MCF 10A (cell line): ENCODE measurements around the gene VSTM2L. TPM values are rescaled to one million over a fixed set of nuclear protein-coding genes. Genes with fewer than 3 reads are reported as not detected.

Experiments
- BruUV-seq: library from RNA; stranded (reverse); fragments of 400-500 nt; replicated peaks from 2 replicates; lab custom pipeline; 2021; lab: Mats Ljungman, UMichigan
- CTCF ChIA-PET: fragments of 300-600 bp; sonication (Branson Sonifier 250); formaldehyde crosslinking; extraction: SDS; loops from one replicate; lab custom pipeline; 2021; ENCODE audit warnings: antibody characterized with exemption, inconsistent platforms; lab: Yijun Ruan, JAX
- POLR2A ChIA-PET: fragments of 300-600, 350-650 bp; sonication (Branson Sonifier 250); formaldehyde crosslinking; extraction: SDS; loops from one replicate; lab custom pipeline; 2020; ENCODE audit warnings: antibody characterized with exemption, inconsistent platforms; lab: Yijun Ruan, JAX
- DNase-seq: peaks from one replicate; pipeline ENCODE4 v3.0.0-alpha.2; 2018; ENCODE audit not compliant: unreplicated experiment
- H3K27ac Mint-ChIP-seq: one replicate; pipeline ENCODE4 v1.8.0; 2022; ENCODE audit warnings: mild to moderate bottlenecking, low read depth, mixed read lengths; ENCODE audit not compliant: unreplicated experiment
- H3K27me3 Mint-ChIP-seq: one replicate; pipeline ENCODE4 v1.8.0; 2022; ENCODE audit warnings: mixed read lengths; ENCODE audit not compliant: insufficient read depth, unreplicated experiment
- H3K36me3 Mint-ChIP-seq: one replicate; pipeline ENCODE4 v1.8.0; 2022; ENCODE audit warnings: mild to moderate bottlenecking, moderate library complexity, mixed read lengths; ENCODE audit not compliant: insufficient read depth, unreplicated experiment
- H3K4me1 Mint-ChIP-seq: one replicate; pipeline ENCODE4 v1.8.0; 2022; ENCODE audit warnings: mixed read lengths; ENCODE audit not compliant: insufficient read depth, unreplicated experiment
- H3K4me3 Mint-ChIP-seq: one replicate; pipeline ENCODE4 v1.8.0; 2022; ENCODE audit warnings: mild to moderate bottlenecking, moderate library complexity, mixed read lengths; ENCODE audit not compliant: unreplicated experiment
- H3K9me3 Mint-ChIP-seq: one replicate; pipeline ENCODE4 v1.8.0; 2022; ENCODE audit warnings: mixed read lengths; ENCODE audit not compliant: unreplicated experiment
- intact Hi-C: fragments of 100-400 bp; cut with micrococcal nuclease; formaldehyde crosslinking; loops from 2 replicates; pipeline ENCODE4 v1.14.1; 2022
- total RNA-seq: library from RNA; stranded (reverse); gene quantifications from 2 replicates; pipeline ENCODE4 v1.2.3, GENCODE V29; 2022
- TF ChIP-seq, protein P1 (sequence below): fragments of 200-600 bp; IDR thresholded peaks from one replicate; pipeline ENCODE4 v1.8.0; 2022; ENCODE audit warnings: antibody characterized with exemption, mild to moderate bottlenecking; ENCODE audit not compliant: unreplicated experiment

VSTM2L gene
- total RNA-seq, 1 experiment from 2014 or later, result 15.6 TPM

- POLR2A ChIA-PET, result interaction anchor here (0.6 to 1.5 kb wide), 3 partner anchors 13 to 1736 kb away, joined by 3 to 4 read pairs (median 4); partner anchors contain the start of gene AAR2
- BruUV-seq, result no TSS peak
- Mint-ChIP-seq H3K36me3 (no peaks in the 10 kb centered on the region), H3K27ac (no peak overlapping the region), H3K4me3 (no peak overlapping the region), H3K27me3 (no peaks in the 10 kb centered on the region), H3K4me1 (peaks cover 16% of the 10 kb centered on the region), H3K9me3 (no peaks in the 10 kb centered on the region)
- TF ChIP-seq, protein P1, sequence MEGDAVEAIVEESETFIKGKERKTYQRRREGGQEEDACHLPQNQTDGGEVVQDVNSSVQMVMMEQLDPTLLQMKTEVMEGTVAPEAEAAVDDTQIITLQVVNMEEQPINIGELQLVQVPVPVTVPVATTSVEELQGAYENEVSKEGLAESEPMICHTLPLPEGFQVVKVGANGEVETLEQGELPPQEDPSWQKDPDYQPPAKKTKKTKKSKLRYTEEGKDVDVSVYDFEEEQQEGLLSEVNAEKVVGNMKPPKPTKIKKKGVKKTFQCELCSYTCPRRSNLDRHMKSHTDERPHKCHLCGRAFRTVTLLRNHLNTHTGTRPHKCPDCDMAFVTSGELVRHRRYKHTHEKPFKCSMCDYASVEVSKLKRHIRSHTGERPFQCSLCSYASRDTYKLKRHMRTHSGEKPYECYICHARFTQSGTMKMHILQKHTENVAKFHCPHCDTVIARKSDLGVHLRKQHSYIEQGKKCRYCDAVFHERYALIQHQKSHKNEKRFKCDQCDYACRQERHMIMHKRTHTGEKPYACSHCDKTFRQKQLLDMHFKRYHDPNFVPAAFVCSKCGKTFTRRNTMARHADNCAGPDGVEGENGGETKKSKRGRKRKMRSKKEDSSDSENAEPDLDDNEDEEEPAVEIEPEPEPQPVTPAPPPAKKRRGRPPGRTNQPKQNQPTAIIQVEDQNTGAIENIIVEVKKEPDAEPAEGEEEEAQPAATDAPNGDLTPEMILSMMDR, result no peak
- CTCF ChIA-PET, result interaction anchor here (0.7 kb wide), 1 partner anchor 437 kb away, joined by 3 read pairs; no protein-coding TSS in a partner anchor
- intact Hi-C loops, result no loop called here
- DNase-seq, result no peak
Measured at GRCh38 chr20:37972256-37973058, 69.5 kb downstream of the VSTM2L start.

DNA sequence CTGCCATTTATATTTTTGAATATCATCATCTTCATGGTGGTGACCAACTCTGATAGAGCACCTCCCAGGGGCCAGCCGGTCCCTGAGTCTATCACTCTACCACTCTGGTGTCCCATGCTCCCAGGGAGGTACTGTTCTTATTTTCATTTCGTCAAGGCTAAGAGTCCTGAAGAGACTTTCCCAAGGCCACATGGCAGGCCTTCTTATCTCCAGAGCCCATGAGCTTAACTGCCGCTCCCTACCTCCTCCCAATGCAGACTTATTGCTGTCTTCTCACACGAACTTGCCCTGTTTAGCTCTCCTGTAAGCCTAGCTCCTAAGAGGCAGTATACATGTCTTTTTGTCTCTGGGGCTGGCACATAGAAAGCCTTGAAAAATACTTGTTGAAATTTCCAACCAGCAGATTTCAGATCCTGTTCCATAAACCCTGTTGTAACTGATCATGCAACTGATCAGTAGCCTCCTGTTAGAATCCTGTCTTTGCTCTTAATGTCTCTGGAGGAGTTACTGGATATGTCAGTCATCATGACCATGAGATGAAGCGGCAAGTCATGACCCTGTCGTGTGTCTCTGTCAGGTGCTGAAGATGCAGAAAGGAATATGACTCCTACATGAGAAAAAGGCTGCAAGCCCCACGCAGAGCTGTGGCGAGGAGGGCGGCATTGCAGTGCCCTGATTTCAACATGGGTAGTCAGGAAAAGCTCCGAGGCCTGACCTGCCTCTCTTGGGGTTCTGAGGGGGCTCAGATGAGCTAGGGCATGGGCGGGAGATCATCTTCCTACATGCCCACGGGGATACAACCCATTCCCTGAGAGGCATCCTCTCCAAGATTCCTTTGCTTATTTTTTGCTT, 70.4 kb downstream of the VSTM2L start:
- POLR2A ChIA-PET, result interaction anchor here (0.6 to 1.0 kb wide), 2 partner anchors 13 to 1737 kb away, joined by 3 to 4 read pairs; partner anchors contain the start of gene AAR2
- CTCF ChIA-PET, result interaction anchor here (0.6 to 0.7 kb wide), 2 partner anchors 220 to 438 kb away, joined by 3 read pairs; no protein-coding TSS in a partner anchor
- Mint-ChIP-seq H3K36me3 (no peaks in the 10 kb centered on the region), H3K27ac (no peak overlapping the region), H3K4me1 (peaks cover 16% of the 10 kb centered on the region), H3K9me3 (no peaks in the 10 kb centered on the region), H3K4me3 (no peak overlapping the region), H3K27me3 (no peaks in the 10 kb centered on the region)
- TF ChIP-seq, protein P1, result no peak
- DNase-seq, result no peak
- BruUV-seq, result no TSS peak
- intact Hi-C loops, result no loop called here

GRCh38 chr20:37976887-37977286, 74.0 kb downstream of the VSTM2L start:
- Mint-ChIP-seq H3K27me3 (no peaks in the 10 kb centered on the region), H3K36me3 (peaks cover 5% of the 10 kb centered on the region), H3K4me3 (no peak overlapping the region), H3K27ac (no peak overlapping the region), H3K9me3 (no peaks in the 10 kb centered on the region), H3K4me1 (no peaks in the 10 kb centered on the region)
- TF ChIP-seq, protein P1, result no peak
- no peak for DNase-seq
- POLR2A ChIA-PET, result no interaction called here
- CTCF ChIA-PET, result no interaction called here
- BruUV-seq, result no TSS peak
- intact Hi-C loops, result no loop called here

- H3K4me3 Mint-ChIP-seq, result no peak overlapping the region
- TF ChIP-seq, protein P1, result no peak
- H3K9me3 Mint-ChIP-seq, result no peaks in the 10 kb centered on the region
- no peak overlapping the region for H3K27ac Mint-ChIP-seq
- no peaks in the 10 kb centered on the region for H3K27me3 Mint-ChIP-seq
- ChIA-PET POLR2A (no interaction called here), CTCF (no interaction called here)
- peaks cover 8% of the 10 kb centered on the region for H3K36me3 Mint-ChIP-seq
- intact Hi-C loops, result no loop called here
- BruUV-seq, result no TSS peak
- DNase-seq, result no peak
- H3K4me1 Mint-ChIP-seq, result no peaks in the 10 kb centered on the region
Measured at GRCh38 chr20:37977338-37977737, 74.4 kb downstream of the VSTM2L start.
